Activated T-helper 9 cell treated with anti-CD3 and anti-CD28 coated beads, Interleukin-2, amount 50 U/mL, for 16 hours (primary cell): ENCODE data around the gene ANKRD34C.

ENCODE experiments used
- DNase-seq: peaks from one replicate; pipeline ENCODE4 v3.0.0-alpha.2; 2020; ENCODE audit warnings: low read depth

The ANKRD34C gene

DNA sequence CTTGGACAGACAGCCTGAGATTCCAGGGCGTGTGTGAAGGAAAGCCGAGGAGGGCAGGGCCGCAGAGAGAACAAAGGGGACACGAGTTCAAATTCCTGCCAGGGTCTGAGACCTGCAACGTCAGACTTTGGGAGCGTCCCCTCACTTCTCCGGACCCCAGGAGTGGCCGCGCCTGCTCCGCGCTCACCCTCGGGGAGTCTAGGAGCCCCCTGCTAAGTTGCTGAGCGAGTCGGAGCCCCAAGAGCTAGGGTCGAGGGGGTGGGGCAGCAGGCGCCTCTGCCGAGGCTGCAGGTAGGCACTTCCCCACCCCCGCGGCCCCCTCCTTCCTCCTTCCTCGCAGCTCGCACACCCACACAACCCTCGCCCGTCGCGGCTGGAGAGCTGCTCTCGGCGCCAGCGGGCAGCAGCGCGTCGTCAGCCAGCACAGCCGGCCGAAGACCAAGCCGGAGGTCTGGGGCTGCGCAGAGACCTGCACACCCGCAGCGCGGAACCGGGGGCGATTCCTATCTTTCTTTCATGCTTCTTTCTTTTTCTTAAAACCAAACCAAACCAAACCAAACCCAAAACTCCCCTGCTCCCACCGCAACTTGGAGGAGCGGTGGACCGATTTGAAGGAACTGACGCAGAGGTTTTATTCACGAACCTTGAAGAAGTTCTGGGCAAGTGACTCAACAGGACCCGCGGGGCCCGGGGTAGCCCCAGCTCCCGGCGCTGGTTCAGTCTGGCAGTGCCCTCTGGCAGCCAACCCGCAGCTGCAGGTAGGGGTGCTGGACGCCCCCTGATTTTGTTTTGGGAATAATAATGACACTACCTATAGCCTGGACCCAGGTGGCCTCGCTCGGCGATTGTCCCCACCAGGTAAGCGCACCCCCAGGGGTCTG lies at the start of gene ANKRD34C:
ANKRD34C (plus strand) TSS at position 352 of the 881 bp plus-strand sequence. CDS start 10,563 bp downstream, outside the sequence.
- no peak for DNase-seq

DNA sequence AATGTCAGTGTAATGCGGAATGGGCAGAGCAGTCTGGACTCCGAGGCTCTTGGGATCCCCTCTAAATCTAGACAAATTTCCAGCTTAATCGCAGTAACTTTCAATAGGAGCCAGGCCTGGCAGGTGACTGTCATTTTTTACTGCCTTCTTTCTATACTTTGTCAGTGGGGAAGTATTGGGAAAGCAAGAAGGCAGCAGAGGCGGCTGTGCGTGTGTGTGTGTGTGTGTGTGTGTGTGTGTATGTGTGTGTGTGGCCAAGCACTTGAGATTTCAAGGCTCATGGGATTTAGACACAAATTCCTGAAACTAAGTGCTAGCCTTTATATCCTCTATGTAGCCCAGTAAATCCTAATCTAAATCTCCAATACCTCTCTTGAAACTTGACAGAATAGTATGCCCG lies 49.3 kb upstream of the ANKRD34C start:
- no peak for DNase-seq

DNA sequence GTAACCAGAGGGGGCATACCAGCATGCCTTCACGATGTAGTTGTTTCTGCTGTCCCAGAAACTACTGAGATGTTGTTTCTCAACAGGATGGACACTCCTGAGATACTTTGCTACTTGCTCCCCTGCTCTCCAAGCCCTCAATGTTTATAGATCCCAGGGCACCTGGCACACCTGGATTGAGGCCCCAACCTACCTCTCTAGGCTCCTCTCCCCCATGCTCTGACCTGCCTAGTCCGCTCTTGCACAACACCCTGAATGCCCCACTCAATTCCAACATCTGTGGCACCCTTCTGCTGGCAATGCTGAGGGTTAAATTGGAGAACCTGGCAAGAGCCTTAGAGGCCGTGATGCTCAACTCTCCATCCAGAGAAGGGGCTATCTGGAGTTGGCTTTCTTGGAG lies 42.5 kb upstream of the ANKRD34C start:
- DNase-seq, result no peak

DNA sequence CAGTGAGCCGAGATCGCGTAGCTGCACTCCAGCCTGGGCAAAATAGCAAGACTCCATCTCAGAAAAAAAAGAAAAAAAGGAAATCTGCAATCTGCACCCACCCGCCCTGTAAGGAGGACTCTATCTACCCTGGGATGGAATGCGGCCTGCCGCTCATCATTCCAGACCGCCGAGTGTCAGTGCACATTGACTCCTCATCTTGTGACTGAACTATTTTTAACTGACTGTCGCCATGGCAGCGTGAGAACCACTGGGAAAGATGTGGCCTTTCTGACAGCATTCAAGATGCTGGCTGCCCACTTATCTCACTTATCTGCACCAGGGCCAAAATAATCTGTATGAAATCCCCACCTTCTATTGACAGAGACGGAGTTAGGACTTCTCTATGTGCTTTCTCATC lies 38.8 kb upstream of the ANKRD34C start:
- no peak for DNase-seq

DNA sequence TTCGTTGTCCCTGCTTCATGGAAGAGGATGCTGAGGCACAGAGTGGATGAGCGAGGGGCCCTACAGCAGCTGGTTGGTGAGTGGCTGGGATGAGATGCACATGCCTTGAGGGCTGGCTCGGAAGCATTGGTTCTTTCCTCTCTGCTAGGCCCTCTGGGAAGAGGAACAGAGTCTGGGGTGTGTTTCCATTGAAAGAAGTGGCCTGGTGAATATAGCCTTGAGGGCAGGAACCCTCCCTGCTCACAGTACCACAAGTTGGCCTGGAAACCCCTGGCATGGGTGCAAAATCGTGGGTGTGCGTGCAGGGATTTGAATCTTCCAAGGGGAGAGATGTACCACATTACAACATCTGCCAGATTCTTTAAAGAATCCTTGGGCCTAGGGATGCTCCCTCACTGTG lies 37.6 kb upstream of the ANKRD34C start:
- no peak for DNase-seq

DNA sequence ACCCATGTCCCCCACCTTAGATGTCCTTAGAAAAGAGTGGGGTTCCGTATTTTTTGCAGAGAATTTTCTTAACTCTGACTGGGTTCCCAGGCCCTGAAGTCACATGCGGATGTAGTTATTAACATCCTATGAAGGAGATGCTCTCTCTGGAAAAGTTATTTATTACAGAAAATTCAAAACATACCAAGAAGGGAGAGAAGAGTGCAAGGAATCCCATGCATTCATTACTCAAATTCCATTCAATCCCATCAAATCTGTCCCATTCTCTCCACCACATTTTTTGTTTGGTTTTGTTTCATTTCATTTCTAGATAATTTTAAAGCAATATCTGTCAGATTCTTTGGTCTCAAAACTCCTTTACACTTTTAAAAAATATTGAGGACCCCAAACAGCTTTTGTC lies 34.3 kb upstream of the ANKRD34C start:
- DNase-seq, result no peak

DNA sequence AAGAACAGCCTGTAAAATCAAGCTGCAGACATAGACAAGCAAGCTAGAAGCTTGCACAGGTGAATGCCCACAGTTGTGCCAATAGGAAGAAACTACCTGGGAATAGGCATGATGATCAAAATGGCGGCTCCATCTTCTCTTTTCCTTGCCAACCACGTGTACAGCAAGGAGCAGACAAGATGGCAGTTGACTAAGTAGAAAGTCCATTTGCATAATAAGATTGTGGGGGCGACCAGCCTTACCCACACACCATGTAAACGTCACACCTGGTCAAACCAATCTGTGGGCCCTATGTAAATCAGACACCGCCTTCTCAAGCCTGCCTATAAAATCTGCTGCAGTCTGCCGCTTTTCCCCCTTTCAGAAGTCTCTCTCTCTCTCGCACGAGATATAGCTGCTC lies 25.1 kb upstream of the ANKRD34C start:
- no peak for DNase-seq

DNA sequence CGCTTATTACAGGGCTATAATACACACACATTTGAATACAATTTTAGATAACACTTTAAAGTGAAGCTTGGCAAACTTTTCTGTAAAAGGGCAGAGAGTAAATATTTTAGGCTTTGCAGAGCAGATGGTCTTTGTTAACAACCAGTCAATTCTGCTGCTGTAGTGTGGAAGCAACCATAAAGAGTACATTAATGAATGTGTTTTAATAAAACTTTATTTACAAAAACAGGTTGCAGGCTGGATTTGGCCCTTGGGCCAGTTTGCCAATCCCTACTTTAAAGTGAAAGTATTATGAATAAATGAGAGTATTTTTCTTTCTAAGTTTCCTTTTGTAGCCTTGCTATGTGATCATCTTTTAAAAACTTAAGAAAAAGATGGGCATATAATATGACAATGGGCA lies 20.7 kb upstream of the ANKRD34C start:
- DNase-seq, result no peak

DNA sequence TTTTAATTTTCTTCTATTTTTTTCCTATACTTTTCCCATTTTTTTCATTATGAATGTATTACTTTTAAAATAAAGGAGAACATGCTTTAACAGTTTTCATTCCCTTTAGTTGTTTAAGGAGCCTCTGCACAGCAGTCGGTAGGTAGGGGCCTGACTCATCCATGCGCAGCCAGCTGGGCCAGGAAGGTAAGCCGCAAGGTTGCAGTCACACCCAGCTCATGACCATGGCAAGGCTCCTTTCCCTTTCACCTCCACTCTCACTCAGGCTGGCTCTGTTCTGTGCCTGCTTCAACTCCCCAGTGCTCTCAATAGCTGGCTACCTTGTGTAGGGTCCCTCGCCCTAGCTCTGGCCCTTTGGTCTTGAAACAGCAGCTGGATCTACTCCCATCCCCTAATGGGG lies 17.4 kb upstream of the ANKRD34C start:
- no peak for DNase-seq

DNA sequence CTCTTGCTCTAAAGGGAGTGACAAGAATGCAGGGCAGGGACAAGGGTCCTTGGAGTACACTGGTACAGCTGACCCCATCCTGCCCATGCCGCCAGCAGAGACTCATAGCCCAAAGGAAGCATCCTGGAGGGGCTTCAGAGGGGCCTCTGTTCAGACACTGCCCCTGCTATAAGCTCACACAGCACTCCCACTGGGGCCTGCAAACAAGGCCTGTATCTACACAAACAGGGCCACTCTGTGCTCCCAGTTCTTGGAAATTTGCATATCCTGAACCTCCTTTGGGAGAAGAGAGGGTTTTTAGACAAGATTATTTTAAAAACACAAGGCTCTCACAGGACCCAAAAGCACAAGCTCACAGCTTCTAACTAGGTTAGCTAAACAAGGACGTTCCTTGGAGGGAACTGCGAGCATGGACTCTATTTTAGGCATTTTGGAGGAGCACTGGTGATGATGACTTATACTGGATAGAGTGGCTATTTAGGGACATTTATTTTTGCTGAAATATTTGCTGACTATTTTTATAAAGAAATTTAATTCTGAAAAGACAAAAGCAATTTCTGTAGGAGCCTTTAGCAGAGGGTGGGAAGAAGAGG lies 16.4 kb upstream of the ANKRD34C start:
- DNase-seq, result no peak

DNA sequence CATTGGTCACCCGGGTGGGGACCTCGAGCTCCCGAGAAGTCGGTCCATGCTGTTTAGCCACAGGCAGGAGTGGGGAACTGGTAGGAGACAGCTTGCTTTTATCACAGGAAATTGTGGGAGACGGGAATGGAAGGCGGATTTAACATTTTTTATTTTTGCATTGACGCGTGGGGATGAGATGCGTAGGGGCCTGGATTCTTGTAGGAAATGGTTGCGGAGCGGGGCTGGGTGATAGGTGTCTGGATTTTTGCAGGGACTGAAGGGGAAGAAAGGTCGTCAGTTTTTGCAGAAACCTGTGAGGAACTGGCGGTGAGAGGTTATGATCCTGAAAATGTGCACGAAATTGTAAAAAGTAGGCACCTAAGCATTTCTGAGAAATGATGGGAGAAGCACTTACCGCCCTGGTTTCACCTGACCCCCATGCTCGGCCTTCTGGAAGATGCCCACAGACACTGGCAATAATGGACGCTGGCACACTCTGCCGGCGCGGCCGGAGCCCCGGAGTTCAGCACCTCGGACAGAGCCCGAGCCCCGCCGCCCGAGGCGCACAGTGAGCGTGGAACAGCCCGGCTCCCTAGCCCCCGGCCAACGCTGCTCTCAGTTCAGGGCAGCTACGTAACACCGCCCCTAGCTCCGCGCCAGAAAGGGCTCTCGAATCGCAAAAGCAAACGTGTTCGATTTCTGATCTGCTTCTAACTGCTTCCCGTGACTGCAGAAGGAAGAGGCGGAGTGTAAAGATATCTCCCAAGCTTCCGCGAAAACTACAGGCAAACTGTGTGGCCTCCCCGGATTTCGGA lies 928 bp downstream of the ANKRD34C start:
- DNase-seq, result no peak

DNA sequence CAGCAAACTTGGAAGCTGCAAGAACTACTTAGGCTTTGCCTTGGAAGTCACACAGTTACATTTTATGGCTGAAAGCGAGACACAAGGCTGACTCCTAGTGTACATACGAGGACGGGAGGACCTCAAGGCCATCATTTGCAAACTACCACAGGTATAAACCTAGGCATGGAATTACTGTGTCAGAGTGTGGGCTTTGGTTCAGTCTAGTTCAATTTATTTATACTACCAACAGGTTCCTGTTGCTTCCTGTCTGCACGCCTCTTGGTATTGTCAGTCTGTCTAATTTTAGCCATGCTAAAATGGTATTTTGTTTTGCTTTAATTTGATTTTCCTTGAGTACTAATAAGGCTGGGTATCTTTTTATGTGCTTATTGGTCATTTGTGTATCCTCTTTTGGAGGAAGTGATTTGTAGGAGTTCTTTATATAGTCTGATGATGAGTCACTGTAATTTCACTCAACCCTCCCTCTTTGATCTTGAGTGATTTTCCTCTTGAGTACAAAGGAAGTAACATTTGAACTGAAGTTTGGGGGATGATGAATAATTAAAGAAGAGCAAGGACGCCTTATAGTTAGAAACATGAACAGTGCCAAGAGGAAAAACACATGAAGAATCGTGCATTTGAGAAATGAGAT lies 8.2 kb downstream of the ANKRD34C start:
- no peak for DNase-seq

DNA sequence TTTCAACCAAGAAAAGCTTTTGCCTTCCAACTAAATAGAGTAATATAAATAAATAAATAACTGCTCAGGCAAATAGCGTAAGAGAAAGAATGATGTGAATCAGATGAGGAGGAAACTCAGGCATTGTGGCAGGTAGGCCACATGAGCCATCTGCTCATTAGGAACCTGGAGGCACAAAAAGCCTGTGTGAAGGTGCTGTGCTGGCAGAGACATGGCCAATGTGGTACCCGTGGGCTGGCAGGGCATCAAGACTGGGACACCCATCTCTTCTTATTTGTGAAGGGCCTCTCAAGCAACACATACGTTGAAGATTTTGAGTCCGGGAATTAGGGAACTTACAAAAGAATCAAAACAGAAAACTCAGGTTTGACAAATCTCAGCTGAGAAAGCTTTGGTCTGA lies 9.5 kb downstream of the ANKRD34C start:
- DNase-seq, result no peak

DNA sequence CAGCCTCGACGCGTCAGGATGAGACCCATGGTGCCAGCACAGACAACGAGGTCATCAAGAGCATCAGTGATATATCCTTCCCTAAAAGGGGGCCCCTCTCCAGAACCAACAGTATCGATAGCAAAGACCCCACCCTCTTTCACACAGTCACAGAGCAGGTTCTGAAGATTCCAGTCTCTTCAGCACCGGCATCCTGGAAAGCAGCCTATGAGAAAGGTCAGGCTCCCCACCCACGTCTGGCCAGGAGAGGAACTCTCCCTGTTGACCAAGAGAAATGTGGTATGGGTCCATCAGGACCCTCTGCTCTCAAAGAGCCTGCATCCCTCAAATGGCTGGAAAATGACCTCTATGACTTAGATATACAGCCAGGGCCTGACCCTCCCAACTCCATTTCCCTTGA lies 11.6 kb downstream of the ANKRD34C start:
- no peak for DNase-seq

DNA sequence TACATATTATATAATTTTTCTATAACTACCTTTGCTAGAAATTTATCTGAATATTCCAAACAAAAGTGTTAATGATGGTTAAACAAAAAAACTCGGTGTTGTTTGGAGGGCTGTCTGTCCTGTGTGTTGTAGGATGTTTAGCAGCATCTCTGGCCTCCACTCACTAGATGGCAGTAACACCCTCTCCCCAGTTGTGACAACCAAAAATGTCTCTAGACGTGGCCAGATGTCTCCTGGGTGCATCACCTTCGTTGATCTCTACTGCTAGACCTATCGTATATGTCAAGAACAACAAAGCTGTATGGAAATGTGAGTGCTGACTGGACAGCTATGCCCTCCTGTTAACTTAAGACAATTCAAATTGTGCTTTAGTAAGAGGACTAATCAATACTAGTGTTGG lies 14.1 kb downstream of the ANKRD34C start:
- DNase-seq, result no peak

DNA sequence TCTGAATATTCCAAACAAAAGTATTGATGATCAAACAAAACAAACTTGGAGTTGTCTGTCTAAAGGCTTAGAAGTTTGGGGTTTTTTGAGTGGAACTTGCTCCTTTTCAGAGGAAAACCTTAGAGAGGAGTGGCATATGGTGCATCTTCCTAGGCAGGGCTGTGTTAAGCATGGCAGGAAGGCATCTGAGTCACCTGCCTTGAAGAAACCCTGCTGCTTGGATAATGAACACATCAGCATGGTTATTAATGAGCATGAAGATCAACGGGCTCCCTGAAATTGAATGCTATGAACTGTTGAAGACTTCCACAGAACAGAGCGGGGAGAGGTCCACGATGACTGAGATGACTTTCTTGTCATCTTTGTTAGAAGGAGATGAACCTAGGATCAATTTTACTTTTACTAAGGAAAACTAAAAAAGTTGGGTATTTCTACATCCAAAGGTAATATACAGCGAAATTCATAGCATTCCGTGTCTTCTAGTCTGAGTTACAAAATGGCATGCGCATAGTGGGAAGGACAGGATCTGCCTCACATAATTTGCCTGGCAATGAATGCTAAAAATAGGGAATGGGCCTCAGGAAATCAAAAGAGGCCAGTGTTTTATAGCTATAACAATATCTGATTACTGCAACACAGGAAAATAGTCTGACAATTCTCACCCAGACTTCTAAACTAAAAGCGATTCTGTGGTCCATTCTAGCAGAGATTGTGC lies 16.8 kb downstream of the ANKRD34C start:
- no peak for DNase-seq

DNA sequence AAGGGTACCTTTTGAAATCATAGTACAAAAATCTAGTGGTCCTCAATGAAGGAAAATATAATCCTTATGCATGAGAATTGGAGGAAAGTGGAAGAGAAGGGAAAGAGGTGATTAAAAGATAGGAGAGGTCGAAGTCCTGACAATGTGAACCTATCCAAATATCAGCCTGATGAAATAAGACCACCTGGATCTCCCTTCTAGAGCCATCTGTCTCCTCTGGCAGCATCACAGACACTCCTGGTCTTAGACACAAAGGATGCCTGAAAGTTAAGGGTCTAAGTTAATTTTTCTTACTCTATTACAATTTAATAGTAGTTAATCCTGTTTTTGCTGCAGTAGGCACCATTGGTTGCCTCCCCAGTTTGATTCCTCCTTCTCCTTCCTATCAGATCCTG lies 17.3 kb downstream of the ANKRD34C start:
- no peak for DNase-seq

DNA sequence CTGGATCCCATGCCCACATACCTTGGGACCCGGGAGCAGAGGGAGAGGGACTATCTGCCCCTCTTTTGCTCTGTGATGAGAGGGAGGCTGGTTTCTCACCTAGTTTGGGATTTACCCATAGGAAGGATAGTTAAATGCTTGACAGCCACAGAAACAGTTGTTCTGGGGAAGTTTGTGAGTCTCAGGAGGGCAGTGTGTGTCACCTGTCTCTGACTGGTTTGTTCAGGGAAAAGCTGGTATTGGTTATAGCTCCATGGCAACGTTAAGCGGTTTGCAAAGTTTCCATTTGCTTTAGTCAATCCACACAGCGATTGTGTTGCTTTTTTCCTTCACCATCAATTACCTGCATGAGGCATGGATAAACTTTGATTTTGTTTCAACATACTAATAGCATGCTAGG lies 24.7 kb downstream of the ANKRD34C start:
- no peak for DNase-seq

DNA sequence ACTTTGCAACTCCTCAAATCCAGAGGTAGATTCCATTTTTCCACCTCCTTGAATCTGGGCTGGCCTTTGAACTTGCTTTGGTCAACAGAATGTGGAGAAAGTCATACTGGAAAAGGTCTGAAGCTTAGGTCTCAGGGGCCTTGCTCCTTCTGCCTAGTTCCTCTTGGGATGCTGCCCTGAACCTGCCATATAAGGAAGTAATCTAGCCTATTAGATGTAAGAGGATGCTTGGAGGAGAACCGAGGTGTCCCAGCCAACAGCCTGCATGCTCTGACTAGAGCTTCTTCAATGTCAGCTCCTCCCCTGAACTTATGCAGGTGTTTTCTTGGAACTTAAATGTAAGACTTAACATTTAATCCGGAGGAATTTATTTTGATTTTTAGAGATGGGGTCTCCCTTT lies 26.4 kb downstream of the ANKRD34C start:
- DNase-seq, result no peak

DNA sequence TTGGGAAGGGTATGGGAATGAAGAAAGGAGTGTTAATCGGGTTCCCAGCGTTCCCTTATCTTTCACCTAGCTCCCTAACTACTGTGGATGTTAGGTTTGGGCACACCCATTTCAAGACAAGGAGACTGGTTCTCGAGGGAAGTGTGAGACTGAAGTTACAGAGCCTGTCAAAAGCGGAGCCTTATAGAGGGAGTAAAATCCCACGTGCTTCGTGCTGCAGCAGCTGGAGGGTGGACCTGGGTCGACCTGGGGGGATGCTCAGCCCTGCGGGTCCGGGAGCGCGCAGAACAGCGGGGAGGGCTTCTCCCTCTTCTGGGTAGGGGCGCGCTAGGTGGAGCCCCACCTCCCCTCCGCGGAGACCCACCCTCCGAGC lies 28.1 kb downstream of the ANKRD34C start:
- no peak for DNase-seq

DNA sequence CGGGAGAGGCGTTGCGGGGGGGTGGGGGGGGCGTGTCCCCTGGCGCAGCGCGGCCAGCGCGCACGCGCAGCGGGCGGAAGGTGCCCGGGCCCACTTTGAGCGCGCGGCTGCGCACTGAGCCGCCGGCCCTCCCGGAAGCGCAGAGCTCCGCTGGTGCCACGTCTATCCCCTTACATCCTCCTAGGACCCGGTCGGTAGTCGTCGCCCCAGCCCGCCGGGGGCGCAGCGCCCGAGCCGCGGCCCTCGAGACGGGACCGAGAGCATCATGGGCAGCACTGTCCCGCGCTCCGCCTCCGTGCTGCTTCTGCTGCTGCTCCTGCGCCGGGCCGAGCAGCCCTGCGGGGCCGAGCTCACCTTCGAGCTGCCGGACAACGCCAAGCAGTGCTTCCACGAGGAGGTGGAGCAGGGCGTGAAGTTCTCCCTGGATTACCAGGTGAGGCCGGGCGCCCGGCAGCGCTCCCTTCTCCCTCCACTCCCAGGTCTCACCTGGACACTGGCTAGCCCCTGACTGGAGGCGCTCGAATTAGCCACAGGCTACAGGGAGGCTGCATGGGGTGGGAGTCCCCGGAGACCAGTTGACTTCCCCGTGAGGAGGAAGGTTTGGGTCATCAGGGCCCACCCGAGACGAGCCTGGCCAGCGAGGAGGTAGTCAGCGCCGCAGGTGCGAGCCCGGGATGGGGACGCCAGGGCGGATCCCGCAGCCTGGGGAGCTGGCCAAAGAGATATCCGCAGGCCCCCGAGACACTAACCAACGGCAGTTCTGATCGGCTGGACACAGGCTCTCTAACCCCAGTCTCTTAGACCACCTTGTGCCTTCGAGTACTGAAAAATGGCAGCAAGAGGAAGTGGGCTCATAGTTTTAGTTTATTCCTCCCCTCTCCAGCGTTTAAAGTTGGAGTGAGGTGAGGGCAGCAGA lies 28.7 kb downstream of the ANKRD34C start, which contains the start of gene TMED3:
TMED3 (plus strand) TSS at position 128 of the 916 bp plus-strand sequence; CDS start at position 266, 138 bp downstream.
- peak; percentile 70 for DNase-seq
